ENCODE measurements around the gene PCDHGB5. TPM values are rescaled to one million over a fixed set of nuclear protein-coding genes. Genes with fewer than 3 reads are reported as not detected.
"Not testable (repeated sequence)": the region's sequence is repeated elsewhere in the genome, so short reads cannot be mapped to it uniquely, and the experiment has no call there.

PCDHGB5 gene
- total RNA-seq = 0.91 and 1.5 TPM in 2 replicates
- long read RNA-seq = 0 reads

DNA sequence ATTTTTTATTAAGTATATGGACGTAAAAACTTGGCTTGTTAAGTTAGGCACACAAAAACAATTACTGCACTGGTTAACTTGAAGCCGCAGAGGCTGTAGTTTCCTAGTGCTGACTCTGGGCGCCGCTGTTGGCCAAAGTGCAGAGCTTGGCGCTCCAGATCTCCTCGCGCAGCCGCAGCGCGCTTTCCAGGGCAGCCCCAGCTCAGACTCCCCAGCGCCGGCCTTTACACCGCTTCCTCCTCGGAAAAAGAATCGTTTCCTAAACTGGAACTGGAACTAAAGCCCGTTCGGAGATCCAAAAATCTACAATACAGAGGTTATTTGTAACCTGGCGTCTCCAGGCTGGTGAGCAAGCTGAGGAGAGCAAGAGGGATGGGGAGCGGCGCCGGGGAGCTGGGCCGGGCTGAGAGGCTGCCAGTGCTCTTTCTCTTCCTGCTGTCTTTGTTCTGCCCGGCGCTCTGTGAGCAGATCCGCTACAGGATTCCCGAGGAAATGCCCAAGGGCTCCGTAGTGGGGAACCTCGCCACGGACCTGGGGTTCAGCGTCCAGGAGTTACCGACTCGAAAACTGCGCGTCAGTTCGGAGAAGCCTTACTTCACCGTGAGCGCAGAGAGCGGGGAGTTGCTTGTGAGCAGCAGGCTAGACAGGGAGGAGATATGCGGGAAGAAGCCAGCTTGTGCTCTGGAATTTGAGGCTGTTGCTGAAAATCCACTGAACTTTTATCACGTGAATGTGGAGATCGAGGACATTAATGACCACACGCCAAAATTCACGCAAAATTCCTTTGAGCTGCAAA is at the start of gene PCDHGB5:
Gene PCDHGB5 (plus strand): TSS at position 192 of the 796 bp plus-strand sequence. CDS start 181 bp downstream, at position 373.
- not testable (repeated sequence) for H3K4me1 Mint-ChIP-seq; H3K27ac Mint-ChIP-seq (ENCODE audit: unreplicated experiment); H3K4me3 Mint-ChIP-seq; DNase-seq (ENCODE audit: low read depth, low spot score); H3K27me3 Mint-ChIP-seq (ENCODE audit: low read depth)
- H3K36me3 Mint-ChIP-seq (ENCODE audit: low read depth) = peaks cover 33% of the 10 kb centered on the region
- H3K9me3 Mint-ChIP-seq = peaks cover 22% of the 10 kb centered on the region

DNA sequence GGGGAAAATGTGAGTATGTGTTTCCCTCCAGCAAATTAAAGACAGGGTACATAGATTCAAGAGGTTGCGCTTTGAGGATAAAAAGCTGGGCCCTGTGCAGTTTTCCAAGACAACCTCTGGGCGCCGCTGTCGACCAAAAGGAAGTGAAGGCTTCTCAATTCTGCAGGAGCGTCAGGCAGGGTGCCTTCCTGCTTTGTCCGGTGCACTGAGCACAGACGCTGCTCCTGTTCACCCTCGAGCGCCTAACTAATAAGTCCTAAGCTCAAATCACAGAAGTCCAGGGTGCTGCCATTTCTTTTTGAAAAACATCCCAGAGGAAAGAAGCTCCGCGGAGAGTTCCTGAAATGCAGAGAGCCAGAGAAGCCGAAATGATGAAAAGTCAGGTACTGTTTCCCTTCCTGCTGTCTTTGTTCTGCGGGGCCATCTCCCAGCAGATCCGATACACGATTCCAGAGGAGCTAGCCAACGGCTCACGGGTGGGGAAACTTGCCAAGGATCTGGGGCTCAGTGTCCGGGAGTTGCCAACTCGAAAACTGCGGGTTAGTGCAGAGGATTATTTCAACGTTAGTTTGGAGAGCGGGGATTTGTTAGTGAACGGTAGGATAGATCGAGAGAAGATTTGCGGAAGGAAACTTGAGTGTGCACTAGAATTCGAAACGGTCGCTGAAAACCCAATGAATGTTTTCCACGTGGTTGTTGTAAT is 47.7 kb upstream of the PCDHGB5 start, which contains the start of gene PCDHGB1:
Gene PCDHGB1 (plus strand): TSS at position 183 of the 703 bp plus-strand sequence. CDS start 162 bp downstream, at position 345.
- Mint-ChIP-seq H3K36me3 (ENCODE audit: low read depth) (peaks cover 31% of the 10 kb centered on the region), H3K27ac (ENCODE audit: unreplicated experiment) (no peak within 1 kb of the TSS), H3K9me3 (peaks cover 27% of the 10 kb centered on the region), H3K4me3 (peak within 1 kb of the TSS; percentile 69), H3K27me3 (ENCODE audit: low read depth) (no peaks in the 10 kb centered on the region), H3K4me1 (no peaks in the 10 kb centered on the region)
- TF ChIP-seq, protein P1, sequence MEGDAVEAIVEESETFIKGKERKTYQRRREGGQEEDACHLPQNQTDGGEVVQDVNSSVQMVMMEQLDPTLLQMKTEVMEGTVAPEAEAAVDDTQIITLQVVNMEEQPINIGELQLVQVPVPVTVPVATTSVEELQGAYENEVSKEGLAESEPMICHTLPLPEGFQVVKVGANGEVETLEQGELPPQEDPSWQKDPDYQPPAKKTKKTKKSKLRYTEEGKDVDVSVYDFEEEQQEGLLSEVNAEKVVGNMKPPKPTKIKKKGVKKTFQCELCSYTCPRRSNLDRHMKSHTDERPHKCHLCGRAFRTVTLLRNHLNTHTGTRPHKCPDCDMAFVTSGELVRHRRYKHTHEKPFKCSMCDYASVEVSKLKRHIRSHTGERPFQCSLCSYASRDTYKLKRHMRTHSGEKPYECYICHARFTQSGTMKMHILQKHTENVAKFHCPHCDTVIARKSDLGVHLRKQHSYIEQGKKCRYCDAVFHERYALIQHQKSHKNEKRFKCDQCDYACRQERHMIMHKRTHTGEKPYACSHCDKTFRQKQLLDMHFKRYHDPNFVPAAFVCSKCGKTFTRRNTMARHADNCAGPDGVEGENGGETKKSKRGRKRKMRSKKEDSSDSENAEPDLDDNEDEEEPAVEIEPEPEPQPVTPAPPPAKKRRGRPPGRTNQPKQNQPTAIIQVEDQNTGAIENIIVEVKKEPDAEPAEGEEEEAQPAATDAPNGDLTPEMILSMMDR (conservative IDR thresholded peaks at IDR 0.05) = peak; percentile 59
- peak; percentile 21 for DNase-seq (ENCODE audit: low read depth, low spot score)

DNA sequence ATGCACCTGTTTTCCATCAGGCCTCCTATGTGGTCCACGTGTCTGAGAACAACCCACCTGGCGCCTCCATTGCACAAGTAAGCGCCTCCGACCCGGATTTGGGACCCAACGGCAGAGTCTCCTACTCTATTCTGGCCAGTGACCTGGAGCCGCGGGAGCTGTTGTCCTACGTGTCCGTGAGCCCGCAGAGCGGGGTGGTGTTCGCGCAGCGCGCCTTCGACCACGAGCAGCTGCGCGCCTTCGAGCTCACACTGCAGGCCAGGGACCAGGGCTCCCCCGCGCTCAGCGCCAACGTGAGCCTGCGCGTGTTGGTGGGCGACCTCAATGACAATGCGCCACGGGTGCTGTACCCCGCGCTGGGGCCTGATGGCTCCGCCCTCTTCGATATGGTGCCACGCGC is 46.2 kb upstream of the PCDHGB5 start:
- H3K27me3 Mint-ChIP-seq (ENCODE audit: low read depth) = no peaks in the 10 kb centered on the region
- no peak for DNase-seq (ENCODE audit: low read depth, low spot score)
- no peak overlapping the region for H3K4me3 Mint-ChIP-seq
- TF ChIP-seq, protein P1 (conservative IDR thresholded peaks at IDR 0.05) = no peak
- peaks cover 34% of the 10 kb centered on the region for H3K36me3 Mint-ChIP-seq (ENCODE audit: low read depth)
- H3K4me1 Mint-ChIP-seq = no peaks in the 10 kb centered on the region
- peaks cover 24% of the 10 kb centered on the region for H3K9me3 Mint-ChIP-seq
- H3K27ac Mint-ChIP-seq (ENCODE audit: unreplicated experiment) = no peak overlapping the region

DNA sequence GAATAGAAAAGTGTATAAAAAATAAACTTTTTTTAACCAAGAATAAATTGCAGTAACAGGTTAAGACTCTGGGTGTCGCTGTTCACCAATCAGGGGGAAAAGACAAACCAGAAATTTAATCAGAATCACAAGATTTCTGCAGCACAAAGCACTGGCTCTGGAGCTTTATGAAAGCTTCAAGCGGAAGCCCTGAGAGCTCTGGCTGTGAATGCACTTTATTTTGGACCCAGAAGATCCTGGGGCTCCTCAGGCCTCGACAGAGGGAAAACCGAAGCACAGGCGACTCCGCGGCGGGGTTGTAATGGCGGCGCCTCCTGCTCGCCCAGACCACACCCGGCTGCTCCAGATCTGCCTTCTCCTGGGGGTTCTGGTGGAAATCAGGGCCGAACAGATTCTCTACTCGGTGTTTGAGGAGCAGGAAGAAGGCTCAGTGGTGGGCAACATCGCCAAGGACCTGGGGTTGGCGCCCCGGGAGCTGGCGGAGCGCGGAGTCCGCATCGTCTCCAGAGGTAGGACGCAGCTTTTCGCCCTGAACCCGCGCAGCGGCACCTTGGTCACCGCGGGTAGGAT is 42.8 kb upstream of the PCDHGB5 start, which contains the start of gene PCDHGA4:
Gene PCDHGA4 (plus strand): TSS at position 122 of the 570 bp plus-strand sequence. CDS start 87 bp downstream, at position 209.
- Mint-ChIP-seq H3K4me1 (no peaks in the 10 kb centered on the region), H3K36me3 (ENCODE audit: low read depth) (peaks cover 36% of the 10 kb centered on the region), H3K9me3 (peaks cover 21% of the 10 kb centered on the region)

GRCh38 chr5:141355641-141356040 is 42.1 kb upstream of the PCDHGB5 start:
- H3K27ac Mint-ChIP-seq (ENCODE audit: unreplicated experiment) = no peak overlapping the region
- H3K9me3 Mint-ChIP-seq = peaks cover 19% of the 10 kb centered on the region
- peaks cover 37% of the 10 kb centered on the region for H3K36me3 Mint-ChIP-seq (ENCODE audit: low read depth)
- no peaks in the 10 kb centered on the region for H3K27me3 Mint-ChIP-seq (ENCODE audit: low read depth)
- DNase-seq (ENCODE audit: low read depth, low spot score) = no peak
- TF ChIP-seq, protein P1 (conservative IDR thresholded peaks at IDR 0.05) = no peak
- H3K4me3 Mint-ChIP-seq = no peak overlapping the region
- no peaks in the 10 kb centered on the region for H3K4me1 Mint-ChIP-seq

More for the DNA sequence above, 42.8 kb upstream of the PCDHGB5 start, which contains the start of gene PCDHGA4:
- Mint-ChIP-seq H3K27me3 (ENCODE audit: low read depth) (no peaks in the 10 kb centered on the region), H3K27ac (ENCODE audit: unreplicated experiment) (no peak within 1 kb of the TSS), H3K4me3 (no peak within 1 kb of the TSS)
- TF ChIP-seq, protein P1 (conservative IDR thresholded peaks at IDR 0.05) = peak; percentile 34
- no peak for DNase-seq (ENCODE audit: low read depth, low spot score)

All from neural crest cell (in vitro differentiated cells).